B cell (primary cell): ENCODE measurements around the gene PHTF2. TPM values are rescaled to one million over a fixed set of nuclear protein-coding genes. Genes with fewer than 3 reads are reported as not detected.

Experiments used
- ATAC-seq: fragments of 200-7000 bp; cut with Tn5 transposase; one replicate; pipeline ENCODE4 v1.10.0; 2021; ENCODE audit warnings: low read depth, mild to moderate bottlenecking, moderate number of reproducible peaks, moderate library complexity
- CTCF ChIA-PET: fragments of 350-600 bp; sonication (Branson Sonifier 250); formaldehyde crosslinking; loops from one replicate; lab custom pipeline; 2021; ENCODE audit warnings: antibody characterized with exemption, inconsistent platforms; lab: Charles Lee
- POLR2A ChIA-PET: fragments of 350-600 bp; sonication (Branson Sonifier 250); formaldehyde crosslinking; loops from one replicate; lab custom pipeline; 2021; ENCODE audit warnings: antibody characterized with exemption; lab: Charles Lee
- DNase-seq: peaks from one replicate; pipeline ENCODE4 v3.0.0; 2013
- H2AFZ ChIP-seq: 2 replicates; pipeline ENCODE4 v1.6.1; 2012; ENCODE audit warnings: mild to moderate bottlenecking, low read depth, low read length; ENCODE audit not compliant: insufficient read depth, poor library complexity, severe bottlenecking
- H3K27ac ChIP-seq, 2 donors: 1 replicate in 1 of 2; 2 replicates in 1 of 2; pipeline ENCODE4 v1.5.1; 2012 to 2013; ENCODE audit warnings: low read length in 2 of 2, mild to moderate bottlenecking in 2 of 2, moderate library complexity in 1 of 2
- H3K27me3 ChIP-seq, 4 experiments: fragments of 200-600 bp in 1 of 4; sonication (generic) in 1 of 4; replicated peaks in 1 of 4; 1 replicate in 2 of 4; 2 replicates in 2 of 4; pipeline versions ENCODE4 v1.6.1 to v1.7.0; 2013 to 2016; ENCODE audit warnings: low read length in 3 of 4, mild to moderate bottlenecking in 2 of 4, mixed read lengths in 1 of 4, moderate library complexity in 1 of 4; ENCODE audit not compliant: insufficient read depth in 4 of 4, control insufficient read depth in 3 of 4; ENCODE audit errors: control extremely low read depth in 1 of 4
- H3K36me3 ChIP-seq, 2 experiments: replicated peaks in 1 of 2; 1 replicate in 1 of 2; 2 replicates in 1 of 2; pipeline versions ENCODE4 v1.6.1 to v1.7.1; 2013; ENCODE audit warnings: low read length in 1 of 2; ENCODE audit not compliant: insufficient read depth in 2 of 2, control insufficient read depth in 1 of 2; ENCODE audit errors: control extremely low read depth in 1 of 2, extremely low read depth in 1 of 2
- H3K4me1 ChIP-seq, 2 donors: fragments of 200-600 bp in 1 of 2; sonication (generic) in 1 of 2; 1 replicate in 1 of 2; 2 replicates in 1 of 2; pipeline versions ENCODE4 v1.5.1 to v1.6.1; 2013 to 2017; ENCODE audit warnings: low read length in 2 of 2; ENCODE audit not compliant: control insufficient read depth in 2 of 2, insufficient read depth in 2 of 2
- H3K4me2 ChIP-seq: replicated peaks from 2 replicates; pipeline ENCODE3; 2012; ENCODE audit warnings: mild to moderate bottlenecking, low read depth, low read length; ENCODE audit not compliant: poor library complexity, severe bottlenecking
- H3K4me3 ChIP-seq, 5 experiments: fragments of 200-600 bp in 1 of 5; sonication (generic) in 1 of 5; 1 replicate in 3 of 5; 2 replicates in 2 of 5; pipeline versions ENCODE4 v1.5.1 to v1.7.0; 2011 to 2016; ENCODE audit warnings: low read length in 4 of 5, mild to moderate bottlenecking in 4 of 5, low read depth in 2 of 5, control low read depth in 1 of 5, moderate library complexity in 1 of 5; ENCODE audit not compliant: insufficient read depth in 1 of 5; ENCODE audit errors: control extremely low read depth in 1 of 5, extremely low read depth in 1 of 5
- H3K79me2 ChIP-seq: fragments of 200-600 bp; sonication (generic); one replicate; pipeline ENCODE4 v1.6.0; 2016; ENCODE audit warnings: low read length; ENCODE audit not compliant: control insufficient read depth, insufficient read depth
- H3K9ac ChIP-seq: fragments of 200-600 bp; sonication (generic); 2 replicates; pipeline ENCODE4 v1.6.1; 2017; ENCODE audit warnings: mild to moderate bottlenecking, low read length, moderate library complexity
- H3K9me3 ChIP-seq, 3 donors: one replicate each; pipeline versions ENCODE4 v1.6.1 to v1.7.1; 2013; ENCODE audit warnings: low read length in 2 of 3; ENCODE audit not compliant: control insufficient read depth in 2 of 3, insufficient read depth in 1 of 3; ENCODE audit errors: control extremely low read depth in 1 of 3
- H4K20me1 ChIP-seq: 2 replicates; pipeline ENCODE4 v1.6.0; 2012; ENCODE audit warnings: mild to moderate bottlenecking, low read length; ENCODE audit not compliant: insufficient read depth, control insufficient read depth, poor library complexity, severe bottlenecking
- H3K27ac Mint-ChIP-seq: one replicate; pipeline ENCODE4 v1.8.0; 2021; ENCODE audit warnings: mixed read lengths
- H3K27me3 Mint-ChIP-seq: one replicate; pipeline ENCODE4 v1.8.0; 2021; ENCODE audit warnings: mixed read lengths
- H3K4me1 Mint-ChIP-seq: one replicate; pipeline ENCODE4 v1.8.0; 2021; ENCODE audit warnings: mixed read lengths
- H3K4me3 Mint-ChIP-seq: one replicate; pipeline ENCODE4 v1.8.0; 2021; ENCODE audit warnings: mixed read lengths
- H3K9me3 Mint-ChIP-seq: one replicate; pipeline ENCODE4 v1.8.0; 2022; ENCODE audit warnings: mixed read lengths; ENCODE audit not compliant: insufficient read depth
- EZH2 ChIP-seq: IDR thresholded peaks from 2 replicates; pipeline ENCODE4 v1.6.1; 2012; ENCODE audit warnings: borderline replicate concordance, low read depth, mild to moderate bottlenecking, moderate library complexity, low read length; ENCODE audit not compliant: insufficient read depth, poor library complexity, severe bottlenecking
- WGBS: methylation state at CpG from one replicate; pipeline ENCODE4 v1.1.5; 2013; ENCODE audit warnings: missing lambda C conversion rate; ENCODE audit not compliant: insufficient coverage; 5-methylcytosine and 5-hydroxymethylcytosine counted together
- intact Hi-C: fragments of 100-400 bp; cut with micrococcal nuclease; formaldehyde crosslinking; loops from one replicate; pipeline ENCODE4 v1.10.0; 2022
- polyA plus RNA-seq: library from polyadenylated mRNA; depleted of rRNA; stranded (reverse); fragments of >200 nt; gene quantifications from 2 replicates; pipeline ENCODE4 v1.2.3, GENCODE V29; 2012
- total RNA-seq, 2 donors: library from RNA; stranded (reverse); fragments of 120-200 nt in 1 of 2; gene quantifications; 1 replicate in 1 of 2; 2 replicates in 1 of 2; pipeline versions ENCODE4 v1.2.3 to v1.2.4, GENCODE V29; 2013 to 2022
- TF ChIP-seq, protein P1 (sequence below): fragments of 200-600 bp; IDR thresholded peaks from one replicate; pipeline ENCODE4 v1.8.0; 2022; ENCODE audit warnings: antibody characterized with exemption, mild to moderate bottlenecking

The PHTF2 gene
- total and polyA plus RNA-seq, 2 donors (not counting 1 experiment from before 2014, with no cell fraction given): 35.3 to 44.8 TPM

DNA sequence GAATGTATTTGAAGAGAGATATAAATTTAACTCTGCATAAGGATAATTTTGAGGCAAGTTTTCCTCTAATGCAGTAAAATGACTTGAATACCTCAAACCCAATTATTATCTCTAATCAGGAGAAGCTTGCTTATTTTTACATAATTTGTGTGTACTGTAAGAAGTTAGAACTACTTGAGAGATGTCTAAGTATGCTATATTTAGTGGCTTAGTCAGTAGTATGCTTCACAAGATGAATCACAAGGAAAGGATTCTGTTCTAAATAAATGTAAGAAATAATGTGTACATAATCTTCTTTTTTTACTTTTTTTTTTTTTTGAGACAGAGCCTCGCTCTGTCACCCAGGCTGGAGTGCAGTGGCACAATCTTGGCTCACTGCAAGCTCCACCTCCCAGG, 13.7 kb downstream of the PHTF2 start:
- H3K27me3 Mint-ChIP-seq: no peaks in the 10 kb centered on the region
- no peak overlapping the region for H3K27ac Mint-ChIP-seq
- ChIA-PET POLR2A (interaction anchor here (0.7 kb wide), 1 partner anchor 47 kb away, joined by 3 read pairs; no protein-coding TSS in a partner anchor), CTCF (interaction anchor here (0.6 to 1.4 kb wide), 3 partner anchors 12 to 55 kb away, joined by 3 read pairs; no protein-coding TSS in a partner anchor)
- peaks cover 11% of the 10 kb centered on the region for H3K9me3 Mint-ChIP-seq
- no peak overlapping the region for H3K27ac ChIP-seq
- intact Hi-C loops: no loop called here
- H3K79me2 ChIP-seq: peaks cover 99% of the 10 kb centered on the region
- peaks cover 0 to 12% of the 10 kb centered on the region in 2 experiments for H3K36me3 ChIP-seq
- H3K9me3 ChIP-seq: peaks cover 10 to 17% (median 15%) of the 10 kb centered on the region in 3 donors
- no peak for ATAC-seq
- no peak for TF ChIP-seq EZH2
- TF ChIP-seq, protein P1, sequence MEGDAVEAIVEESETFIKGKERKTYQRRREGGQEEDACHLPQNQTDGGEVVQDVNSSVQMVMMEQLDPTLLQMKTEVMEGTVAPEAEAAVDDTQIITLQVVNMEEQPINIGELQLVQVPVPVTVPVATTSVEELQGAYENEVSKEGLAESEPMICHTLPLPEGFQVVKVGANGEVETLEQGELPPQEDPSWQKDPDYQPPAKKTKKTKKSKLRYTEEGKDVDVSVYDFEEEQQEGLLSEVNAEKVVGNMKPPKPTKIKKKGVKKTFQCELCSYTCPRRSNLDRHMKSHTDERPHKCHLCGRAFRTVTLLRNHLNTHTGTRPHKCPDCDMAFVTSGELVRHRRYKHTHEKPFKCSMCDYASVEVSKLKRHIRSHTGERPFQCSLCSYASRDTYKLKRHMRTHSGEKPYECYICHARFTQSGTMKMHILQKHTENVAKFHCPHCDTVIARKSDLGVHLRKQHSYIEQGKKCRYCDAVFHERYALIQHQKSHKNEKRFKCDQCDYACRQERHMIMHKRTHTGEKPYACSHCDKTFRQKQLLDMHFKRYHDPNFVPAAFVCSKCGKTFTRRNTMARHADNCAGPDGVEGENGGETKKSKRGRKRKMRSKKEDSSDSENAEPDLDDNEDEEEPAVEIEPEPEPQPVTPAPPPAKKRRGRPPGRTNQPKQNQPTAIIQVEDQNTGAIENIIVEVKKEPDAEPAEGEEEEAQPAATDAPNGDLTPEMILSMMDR: no peak
- H3K4me1 Mint-ChIP-seq: peaks cover 51% of the 10 kb centered on the region
- H2AFZ ChIP-seq: no peak overlapping the region
- DNase-seq: no peak
- H4K20me1 ChIP-seq: peaks cover 14% of the 10 kb centered on the region
- H3K9ac ChIP-seq: no peak overlapping the region
- H3K4me3 Mint-ChIP-seq: no peak overlapping the region
- no peak overlapping the region for H3K4me3 ChIP-seq
- no peaks in the 10 kb centered on the region for H3K27me3 ChIP-seq
- H3K4me2 ChIP-seq: no peak overlapping the region
- H3K4me1 ChIP-seq: peaks cover 13 to 14% of the 10 kb centered on the region in 2 donors
- WGBS: no CpG with 5 or more reads among the region's 1 CpG

GRCh38 chr7:77813180-77813579, 14.6 kb downstream of the PHTF2 start:
- intact Hi-C loops: loop anchor here (1.0 kb wide), 1 partner anchor 10 kb away; no protein-coding TSS in a partner anchor
- CTCF ChIA-PET: interaction anchor here (0.6 to 1.5 kb wide), 2 partner anchors 11 kb away, joined by 3 read pairs; no protein-coding TSS in a partner anchor

More at GRCh38 chr7:77813180-77813579, 14.6 kb downstream of the PHTF2 start:
- H3K27me3 Mint-ChIP-seq: no peaks in the 10 kb centered on the region
- peaks cover 6% of the 10 kb centered on the region for H3K9me3 Mint-ChIP-seq
- Histone ChIP-seq H3K9me3 (peaks cover 7 to 22% (median 17%) of the 10 kb centered on the region in 3 donors), H3K4me3 (no peak overlapping the region), H3K4me2 (peak overlapping the region; percentile 38), H4K20me1 (peaks cover 14% of the 10 kb centered on the region), H3K79me2 (peaks cover 99% of the 10 kb centered on the region), H3K9ac (no peak overlapping the region), H3K27ac (peak overlapping the region in 1 of 2 donors; percentile 48), H3K27me3 (no peaks in the 10 kb centered on the region), H3K36me3 (peaks cover 0 to 19% of the 10 kb centered on the region in 2 experiments), H2AFZ (peak overlapping the region; percentile 5), H3K4me1 (peaks cover 13 to 14% of the 10 kb centered on the region in 2 donors)
- POLR2A ChIA-PET: interaction anchor here (0.7 kb wide), 1 partner anchor 85 kb away, joined by 5 read pairs; no protein-coding TSS in a partner anchor
- 91% methylated on average over 2 of the region's 2 CpGs for WGBS
- H3K27ac Mint-ChIP-seq: peak overlapping the region; percentile 64
- H3K4me1 Mint-ChIP-seq: peaks cover 52% of the 10 kb centered on the region
- TF ChIP-seq, protein P1: no peak
- no peak for TF ChIP-seq EZH2
- H3K4me3 Mint-ChIP-seq: peak overlapping the region; percentile 54
- ATAC-seq: no peak
- no peak for DNase-seq
